GM12878 (cell line): ENCODE results near the gene TSPAN5. TPM values are rescaled to one million over a fixed set of nuclear protein-coding genes. Genes with fewer than 3 reads are reported as not detected.

ENCODE experiments used
- ATAC-seq: fragments of 200-7000 bp; cut with Tn5 transposase; 3 replicates; pipeline ENCODE4 v1.9.1; 2020; ENCODE audit warnings: mild to moderate bottlenecking, moderate library complexity
- BruUV-seq: library from RNA; stranded (reverse); fragments of 400-500 nt; replicated peaks from 2 replicates; lab custom pipeline; 2021; lab: Mats Ljungman, UMichigan
- CTCF ChIA-PET: fragments of 300-600 bp; sonication (Branson Sonifier 250); formaldehyde crosslinking; extraction: SDS; loops from one replicate; lab custom pipeline; 2021; ENCODE audit warnings: inconsistent platforms; lab: Yijun Ruan, JAX
- POLR2A ChIA-PET: fragments of 350-600 bp; formaldehyde crosslinking; extraction: SDS; loops from one replicate; lab custom pipeline; 2021; ENCODE audit warnings: inconsistent platforms; lab: Charles Lee
- RAD21 ChIA-PET: fragments of 300-600 bp; sonication (Branson Sonifier 250); formaldehyde crosslinking; loops from one replicate; lab custom pipeline; 2023; ENCODE audit warnings: antibody characterized with exemption; ENCODE audit not compliant: unreplicated experiment; lab: Charles Lee
- SMC1A ChIA-PET: fragments of 300-600 bp; sonication (Branson Sonifier 250); formaldehyde crosslinking; loops from one replicate; lab custom pipeline; 2023; ENCODE audit not compliant: unreplicated experiment, uncharacterized antibody; lab: Charles Lee
- DNase-seq: peaks from one replicate; pipeline ENCODE4 v3.0.0-alpha.2; 2011; ENCODE audit warnings: low read depth, low spot score
- FAIRE-seq: peaks from 3 replicates; lab custom pipeline; 2011; peaks lifted over from hg19 to GRCh38; lab: Jason Lieb, UNC
- H2AFZ ChIP-seq: 2 replicates; pipeline ENCODE4 v1.6.0; 2011; ENCODE audit warnings: low read depth, low read length, control low read depth; ENCODE audit not compliant: control insufficient read depth
- H3K27ac ChIP-seq: 2 replicates; pipeline ENCODE4 v1.5.1; 2011; ENCODE audit warnings: control low read depth; ENCODE audit not compliant: control insufficient read depth, insufficient read depth
- H3K27me3 ChIP-seq, 2 experiments: replicated peaks in 1 of 2; 2 replicates each; pipeline versions ENCODE4 v1.6.0 to v1.6.1; 2011; ENCODE audit warnings: low read length in 1 of 2; ENCODE audit not compliant: control insufficient read depth in 2 of 2, insufficient read depth in 2 of 2
- H3K36me3 ChIP-seq, 2 experiments: 2 replicates each; pipeline ENCODE4 v1.5.1; 2011; ENCODE audit warnings: low read length in 1 of 2; ENCODE audit not compliant: control insufficient read depth in 2 of 2, insufficient read depth in 2 of 2
- H3K4me1 ChIP-seq: 2 replicates; pipeline ENCODE4 v1.6.1; 2011; ENCODE audit warnings: mild to moderate bottlenecking, low read length, moderate library complexity, mixed read lengths; ENCODE audit not compliant: control insufficient read depth, insufficient read depth
- H3K4me2 ChIP-seq: 2 replicates; pipeline ENCODE4 v1.6.0; 2011; ENCODE audit warnings: control low read depth; ENCODE audit not compliant: control insufficient read depth, insufficient read depth
- H3K4me3 ChIP-seq: fragments of 200-600 bp; sonication (generic); 2 replicates; pipeline ENCODE4 v1.5.1; 2016
- H3K79me2 ChIP-seq: 2 replicates; pipeline ENCODE4 v1.6.0; 2011; ENCODE audit warnings: low read length; ENCODE audit not compliant: control insufficient read depth, insufficient read depth
- H3K9ac ChIP-seq: 2 replicates; pipeline ENCODE4 v1.8.0; 2011; ENCODE audit warnings: low read length, control low read depth, mixed read lengths; ENCODE audit not compliant: control insufficient read depth, insufficient read depth
- H3K9me3 ChIP-seq: replicated peaks from 3 replicates; pipeline ENCODE4 v1.5.1; 2011; ENCODE audit warnings: mild to moderate bottlenecking, low read length; ENCODE audit not compliant: control insufficient read depth, insufficient read depth
- H4K20me1 ChIP-seq: 2 replicates; pipeline ENCODE4 v1.6.0; 2011; ENCODE audit not compliant: control insufficient read depth, insufficient read depth
- BACH1 ChIP-seq: fragments of 450-650 bp; IDR thresholded peaks from 2 replicates; pipeline ENCODE4 v1.6.1; 2017; ENCODE audit warnings: mild to moderate bottlenecking, borderline replicate concordance
- BMI1 ChIP-seq: fragments of 450-650 bp; IDR thresholded peaks from 2 replicates; pipeline ENCODE4 v1.6.1; 2016; ENCODE audit warnings: mild to moderate bottlenecking, moderate library complexity, borderline replicate concordance
- CEBPZ ChIP-seq: fragments of 150-350 bp; IDR thresholded peaks from 2 replicates; pipeline ENCODE4 v1.6.1; 2016; ENCODE audit warnings: low read depth, low read length
- GABPA ChIP-seq: IDR thresholded peaks from 2 replicates; pipeline ENCODE4 v1.6.1; 2014; ENCODE audit warnings: antibody characterized with exemption, low read depth, mild to moderate bottlenecking, inconsistent platforms
- HCFC1 ChIP-seq: fragments of 150-350 bp; IDR thresholded peaks from 2 replicates; pipeline ENCODE4 v1.6.1; 2014; ENCODE audit warnings: low read length
- HDAC2 ChIP-seq: fragments of 200-600 bp; sonication (generic); IDR thresholded peaks from 2 replicates; pipeline ENCODE4 v1.6.1; 2017
- JUNB ChIP-seq: IDR thresholded peaks from 2 replicates; pipeline ENCODE4 v1.6.1; 2016; ENCODE audit warnings: antibody characterized with exemption, mild to moderate bottlenecking
- MXI1 ChIP-seq: fragments of 150-350 bp; IDR thresholded peaks from 2 replicates; pipeline ENCODE4 v1.6.1; 2011; ENCODE audit warnings: low read depth, mild to moderate bottlenecking, inconsistent platforms, low read length, improper control_type of control experiment
- NFXL1 ChIP-seq: fragments of 450-650 bp; IDR thresholded peaks from 2 replicates; pipeline ENCODE4 v1.6.1; 2017; ENCODE audit warnings: antibody characterized with exemption, mild to moderate bottlenecking, borderline replicate concordance
- NKRF ChIP-seq: fragments of 450-650 bp; conservative IDR thresholded peaks from 2 replicates; pipeline ENCODE4 v1.6.1; 2017; ENCODE audit warnings: mild to moderate bottlenecking, moderate library complexity
- NR2C2 ChIP-seq: IDR thresholded peaks from 2 replicates; pipeline ENCODE4 v1.6.1; 2011; ENCODE audit warnings: borderline replicate concordance, low read depth; ENCODE audit not compliant: control insufficient read depth, insufficient read length
- POLR2A ChIP-seq: IDR thresholded peaks from 2 replicates; pipeline ENCODE4 v1.6.1; 2011; ENCODE audit warnings: low read depth, mild to moderate bottlenecking, low read length
- POLR2AphosphoS5 ChIP-seq: IDR thresholded peaks from 2 replicates; pipeline ENCODE4 v1.6.1; 2011; ENCODE audit warnings: mild to moderate bottlenecking, low read length, inconsistent platforms
- RAD51 ChIP-seq: fragments of 450-650 bp; IDR thresholded peaks from 2 replicates; pipeline ENCODE4 v1.6.1; 2016; ENCODE audit warnings: moderate library complexity, mild to moderate bottlenecking, inconsistent platforms
- RB1 ChIP-seq: fragments of 450-650 bp; formaldehyde crosslinking; IDR thresholded peaks from 2 replicates; pipeline ENCODE4 v1.6.1; 2017; ENCODE audit warnings: mild to moderate bottlenecking, borderline replicate concordance
- SREBF1 ChIP-seq: IDR thresholded peaks from 2 replicates; pipeline ENCODE4 v1.6.1; 2012; ENCODE audit warnings: mild to moderate bottlenecking, low read length
- USF1 ChIP-seq: IDR thresholded peaks from 2 replicates; pipeline ENCODE4 v1.6.1; 2011; ENCODE audit warnings: borderline replicate concordance, low read depth, mild to moderate bottlenecking, moderate library complexity, mixed read lengths, low read length; ENCODE audit not compliant: insufficient read depth; ENCODE audit errors: extremely low read length
- ZNF384 ChIP-seq: IDR thresholded peaks from 2 replicates; pipeline ENCODE4 v1.6.1; 2012; ENCODE audit warnings: low read depth, mild to moderate bottlenecking, low read length, improper control_type of control experiment, borderline replicate concordance
- WGBS: methylation state at CpG from one replicate; pipeline ENCODE4 v1.1.6; 2016; ENCODE audit warnings: low lambda C conversion rate; ENCODE audit not compliant: insufficient replicate concordance, insufficient coverage; ENCODE audit errors: missing lambda C conversion rate; 5-methylcytosine and 5-hydroxymethylcytosine counted together
- in situ Hi-C: fragments of 300-500 bp; cut with MboI; formaldehyde crosslinking; loops from 9 replicates; pipeline ENCODE4 v1.14.3; 2018; ENCODE audit warnings: mixed read lengths
- intact Hi-C: fragments of 100-400 bp; cut with micrococcal nuclease; formaldehyde crosslinking; loops from one replicate; pipeline ENCODE4 v1.14.2; 2022; ENCODE audit not compliant: unreplicated experiment
- polyA plus RNA-seq, 11 experiments: library from polyadenylated mRNA; depleted of rRNA in 4 of 11; unstranded in 6 of 11; stranded (reverse) in 5 of 11; fragments of >200 nt; fragmentation: Nextera tagmentation in 4 of 11; fragmentation: Illumina TruSeq in 1 of 11; extraction: Ambion mirVana in 4 of 11; extraction: Trizol in 1 of 11; gene quantifications; 1 replicate in 1 of 11; 2 replicates in 10 of 11; pipeline versions ENCODE4 v1.2.1 to v1.2.3, GENCODE V29; 2011 to 2016; ENCODE audit warnings: inconsistent platforms in 2 of 11, missing spikeins in 2 of 11, low read depth in 1 of 11
- total RNA-seq, 4 experiments: library from RNA; depleted of rRNA in 3 of 4; stranded (reverse); fragments of >200 nt in 3 of 4; fragmentation: Illumina TruSeq in 1 of 4; extraction: Trizol in 1 of 4; gene quantifications; 2 replicates each; pipeline versions ENCODE4 v1.2.1 to v1.2.3, GENCODE V29; 2013 to 2021

Gene TSPAN5
- total and polyA plus RNA-seq, 10 of the 15 experiments (the other 5 are each of a cell fraction or from before 2014, with no cell fraction given), result 0.09 to 8.2 (median 0.27) TPM

GRCh38 chr4:98606894-98607293 lies 51.5 kb downstream of the TSPAN5 start:
- RAD21 ChIA-PET, result no interaction called here
- ATAC-seq (no peak), DNase-seq (no peak), FAIRE-seq (no peak)
- CTCF ChIA-PET, result interaction anchor here (1.2 kb wide), 1 partner anchor 139 kb away, joined by 3 read pairs; no protein-coding TSS in a partner anchor
- H3K9me3 ChIP-seq, result no peaks in the 10 kb centered on the region
- no peak overlapping the region for H3K4me2 ChIP-seq
- no peaks in the 10 kb centered on the region for H3K4me1 ChIP-seq
- no peak overlapping the region for H2AFZ ChIP-seq
- TF ChIP-seq POLR2A (no peak), GABPA (no peak), CEBPZ (no peak), NKRF (no peak), RAD51 (no peak), MXI1 (no peak), POLR2AphosphoS5 (no peak), JUNB (no peak), HCFC1 (no peak), RB1 (no peak), NFXL1 (no peak), USF1 (no peak), ZNF384 (no peak), BACH1 (no peak), SREBF1 (no peak), NR2C2 (no peak), BMI1 (no peak), HDAC2 (no peak)
- intact Hi-C loops (no loop called here), in situ Hi-C loops (no loop called here)
- no peaks in the 10 kb centered on the region for H3K36me3 ChIP-seq
- no peaks in the 10 kb centered on the region; a peak in 1 of 4 replicates for H3K27me3 ChIP-seq
- H3K4me3 ChIP-seq, result no peak overlapping the region
- 82% methylated on average over 6 of the region's 6 CpGs for WGBS
- no peaks in the 10 kb centered on the region for H4K20me1 ChIP-seq
- SMC1A ChIA-PET, result interaction anchor here (0.9 to 1.7 kb wide), 6 partner anchors 34 to 124 kb away, joined by 3 to 4 read pairs (median 4); no protein-coding TSS in a partner anchor
- no peaks in the 10 kb centered on the region for H3K79me2 ChIP-seq
- POLR2A ChIA-PET, result interaction anchor here (0.6 to 0.9 kb wide), 2 partner anchors 32 to 842 kb away, joined by 3 read pairs; no protein-coding TSS in a partner anchor
- no peak overlapping the region for H3K9ac ChIP-seq
- H3K27ac ChIP-seq, result no peak overlapping the region
- BruUV-seq, result no TSS peak
